Stromal cell of bone marrow (primary cell): Measurements from ENCODE around the gene VWF.

Experiments used
- DNase-seq: peaks from one replicate; pipeline ENCODE4 v3.0.0-alpha.2; 2012; ENCODE audit warnings: low read depth

The VWF gene

DNA sequence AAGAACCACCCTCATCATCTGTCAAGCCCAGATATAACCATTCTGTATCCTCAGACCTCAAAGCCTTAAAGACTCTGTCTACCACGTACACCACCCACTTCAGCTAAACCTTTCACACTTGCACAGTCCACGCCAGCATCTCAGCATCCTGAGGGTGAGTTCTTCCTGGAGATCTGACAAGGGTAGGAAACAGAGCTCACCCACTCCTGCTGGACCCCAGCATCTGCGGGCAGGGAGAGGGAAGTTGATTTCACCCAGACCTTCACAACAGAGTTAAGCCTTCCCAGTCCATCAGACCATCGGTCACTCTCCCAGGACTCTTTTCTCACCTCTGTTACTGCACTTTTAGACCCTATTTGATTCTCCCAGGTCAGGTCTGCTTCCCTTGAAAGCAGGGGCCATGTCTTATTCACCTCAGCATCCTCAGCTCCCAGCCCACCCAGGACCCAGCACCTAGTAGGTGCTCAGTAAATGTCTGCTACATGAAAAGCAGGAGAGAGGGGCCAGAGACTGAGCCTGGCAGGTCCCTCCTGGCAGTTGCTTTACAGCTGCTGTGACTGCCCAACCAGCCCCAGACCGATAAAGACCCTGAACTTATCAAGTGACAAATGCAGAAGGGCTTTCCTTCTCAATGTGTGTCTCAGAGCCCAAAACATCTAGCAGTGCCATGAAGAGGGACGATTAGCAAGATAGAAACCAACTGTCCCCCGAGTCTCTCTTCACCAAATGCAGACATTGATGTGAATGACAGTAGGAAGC, 213.5 kb downstream of the VWF start:
- no peak for DNase-seq

DNA sequence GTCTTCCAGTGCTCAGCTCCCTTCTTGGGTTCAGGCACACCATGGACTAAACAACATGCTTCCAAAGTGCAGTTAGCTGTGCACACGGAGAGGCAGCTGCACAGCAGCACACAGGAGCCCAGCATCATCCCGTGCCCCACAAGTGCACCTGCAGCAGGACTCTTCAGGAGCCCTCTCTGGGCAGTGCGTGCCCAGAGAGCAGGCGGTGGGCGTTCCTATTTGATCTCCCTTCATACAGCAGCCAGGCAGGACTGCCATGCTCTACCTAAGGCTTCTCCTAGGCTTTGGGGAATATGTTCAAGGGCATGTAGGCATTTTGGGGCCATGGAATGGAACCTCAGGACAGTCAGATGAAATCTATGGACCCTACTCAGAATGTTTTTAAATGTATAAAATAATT, 214.9 kb downstream of the VWF start:
- DNase-seq: no peak

DNA sequence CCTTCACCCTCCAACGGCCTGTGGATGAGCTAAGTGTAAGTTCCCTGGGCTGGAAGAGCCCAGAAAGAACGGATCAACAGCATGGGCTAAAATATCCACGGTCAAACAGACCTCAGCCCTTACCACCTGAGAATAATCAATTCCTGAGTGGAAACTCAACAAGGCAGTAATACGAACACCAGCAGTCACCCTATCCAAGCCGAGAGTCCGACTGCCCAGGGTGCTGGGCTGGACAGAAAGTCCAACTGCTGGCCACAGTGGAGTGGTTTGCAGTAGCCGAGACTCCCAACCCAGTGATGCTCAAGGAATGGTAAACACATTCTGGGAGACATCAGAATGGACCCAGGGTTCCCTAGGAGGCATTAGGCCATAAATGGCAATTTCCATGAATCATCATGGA, 216.2 kb downstream of the VWF start:
- DNase-seq: no peak

DNA sequence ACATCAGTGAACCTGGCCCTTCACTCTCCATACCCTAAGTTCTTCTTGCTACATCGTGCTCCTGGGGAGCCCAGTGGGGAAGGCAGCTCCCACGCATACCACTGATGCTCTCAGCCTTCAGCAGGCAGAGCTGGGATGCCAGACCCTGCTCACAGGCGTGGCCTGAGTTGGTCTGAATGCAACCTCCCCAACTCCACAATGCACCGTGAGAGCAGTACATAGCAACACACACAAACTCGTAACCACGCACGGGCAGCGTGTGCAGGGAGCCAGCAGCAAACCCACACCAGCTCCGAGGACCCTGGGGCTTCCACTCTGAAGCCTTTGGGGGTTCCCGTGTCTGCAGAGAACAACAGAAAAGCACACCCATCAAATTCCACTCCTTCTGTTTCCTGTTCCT, 216.7 kb downstream of the VWF start:
- no peak for DNase-seq

DNA sequence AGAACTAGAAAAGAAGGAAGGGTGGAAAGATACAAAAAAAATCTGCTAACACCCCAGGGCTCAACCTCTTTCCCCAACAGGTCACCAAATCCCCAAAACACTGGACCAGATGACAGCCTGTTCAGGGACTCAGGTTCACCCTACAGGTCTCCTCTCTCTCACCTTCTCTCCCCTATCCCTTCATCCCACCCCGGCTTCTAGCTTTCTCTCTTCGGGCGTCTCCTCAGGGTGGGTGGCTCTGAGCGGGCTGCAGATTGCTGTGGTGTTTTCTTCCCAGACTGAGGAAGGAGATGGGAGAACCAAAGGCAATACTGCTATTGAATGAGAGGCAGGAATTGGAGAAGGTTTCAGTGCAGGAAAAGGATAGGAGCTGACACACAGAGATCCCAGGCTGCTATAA, 218.7 kb downstream of the VWF start:
- no peak for DNase-seq

DNA sequence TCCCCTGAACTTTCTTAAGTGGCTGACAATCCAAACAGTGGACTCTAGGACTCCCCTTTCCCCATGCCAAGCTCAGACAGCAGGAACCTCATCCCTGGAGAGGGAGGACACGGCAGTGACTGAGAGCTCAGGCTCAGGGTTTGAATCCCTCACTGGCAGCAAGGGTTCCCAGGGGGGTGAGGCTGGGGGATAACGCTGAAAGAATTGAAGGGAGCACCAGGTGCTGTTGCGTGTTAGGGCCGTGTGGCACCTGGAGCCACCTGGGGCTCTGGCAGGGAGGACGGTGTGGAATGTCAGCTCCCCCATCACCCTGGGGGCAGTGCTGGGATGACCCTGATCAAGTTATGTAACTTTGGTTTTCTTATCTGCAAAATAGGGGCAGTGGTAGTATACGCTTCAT, 219.5 kb downstream of the VWF start:
- no peak for DNase-seq

DNA sequence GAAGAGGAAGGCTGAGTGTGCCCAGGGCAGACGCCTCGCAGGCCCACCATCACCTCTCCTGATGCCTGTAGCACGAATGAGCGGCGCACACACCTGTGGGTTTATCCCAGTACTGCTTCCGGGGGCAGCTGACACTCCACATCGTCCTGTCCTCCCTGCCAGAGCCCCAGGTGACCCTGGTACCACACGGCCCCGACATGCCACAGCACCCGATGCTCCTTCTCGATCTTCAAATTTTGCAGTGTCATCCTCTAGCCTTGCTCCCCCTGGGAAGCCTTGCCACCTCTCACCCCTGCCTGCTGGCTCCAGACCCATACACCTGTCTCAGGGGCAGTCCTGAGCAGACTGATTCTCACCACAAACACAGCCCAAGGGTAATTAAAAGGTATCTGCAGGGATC, 220.0 kb downstream of the VWF start:
- no peak for DNase-seq

DNA sequence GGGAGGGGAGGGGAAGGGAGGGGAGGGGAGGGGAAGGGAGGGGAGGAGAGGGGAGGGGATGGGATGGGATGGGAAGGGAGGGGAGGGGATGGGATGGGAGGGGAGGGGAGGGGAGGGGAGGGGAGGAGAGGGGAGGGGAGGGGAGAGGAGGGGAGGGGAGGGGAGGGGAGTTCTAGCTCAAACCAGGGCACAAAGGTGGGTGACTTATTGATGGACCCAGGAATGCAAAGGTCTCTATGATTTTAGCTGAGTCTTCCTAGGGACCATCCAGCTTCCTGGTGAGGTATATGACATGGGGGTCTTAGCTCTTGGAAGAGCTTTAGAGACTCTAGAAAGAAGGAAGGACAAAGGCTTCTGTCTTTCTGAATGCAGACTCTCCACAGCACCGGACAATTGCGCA, 221.7 kb downstream of the VWF start:
- DNase-seq: no peak

DNA sequence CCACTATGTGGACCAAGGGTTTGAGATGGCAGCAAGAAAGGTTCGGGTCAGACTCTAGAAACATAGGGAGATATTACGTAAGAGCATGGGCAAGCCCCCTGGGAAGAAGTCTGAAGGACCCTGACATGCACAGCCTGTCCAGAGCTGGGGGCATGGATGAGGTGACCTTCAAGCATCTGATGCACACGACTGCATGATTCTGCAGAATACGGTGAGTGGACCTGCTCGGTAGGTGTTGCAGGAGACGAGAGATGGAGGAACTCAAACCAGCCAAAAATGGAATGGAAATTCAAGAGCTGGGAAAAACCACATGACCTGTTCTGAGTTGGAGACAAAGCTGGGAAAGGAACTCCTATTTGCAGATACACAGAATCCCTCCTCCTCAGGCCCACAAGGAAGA, 223.1 kb downstream of the VWF start:
- no peak for DNase-seq

DNA sequence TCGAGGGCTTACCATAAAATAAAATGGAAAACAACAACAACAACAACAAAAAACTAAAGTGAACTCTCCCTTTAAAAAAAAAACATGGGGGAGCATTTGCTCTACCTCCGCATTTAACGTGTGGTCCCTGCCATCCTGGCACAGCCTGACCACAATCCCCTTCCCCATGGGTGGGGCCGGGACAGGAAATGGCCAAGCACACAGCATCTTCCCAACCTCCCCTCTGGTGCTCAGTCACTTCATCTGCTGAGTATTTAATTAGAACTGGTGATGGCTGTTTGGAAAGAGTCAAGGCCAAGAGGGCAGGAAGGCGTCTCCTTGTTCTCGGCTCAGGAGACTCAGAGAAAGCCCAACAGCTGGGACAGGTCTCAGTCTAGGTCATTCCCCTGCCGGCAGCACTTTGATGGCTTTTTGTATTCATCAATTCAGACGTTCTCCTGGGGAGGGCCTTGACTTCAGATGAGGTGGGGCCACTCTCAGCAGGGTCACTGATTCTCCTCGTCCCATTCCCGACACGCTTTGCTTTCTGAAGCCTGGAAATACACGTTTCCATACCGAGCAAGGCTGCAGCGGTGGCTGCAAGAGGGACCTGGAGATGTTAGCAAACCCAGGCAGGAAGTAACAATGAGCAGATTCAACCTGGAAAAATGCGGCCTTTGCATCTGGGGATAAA, 223.8 kb downstream of the VWF start:
- DNase-seq: no peak

DNA sequence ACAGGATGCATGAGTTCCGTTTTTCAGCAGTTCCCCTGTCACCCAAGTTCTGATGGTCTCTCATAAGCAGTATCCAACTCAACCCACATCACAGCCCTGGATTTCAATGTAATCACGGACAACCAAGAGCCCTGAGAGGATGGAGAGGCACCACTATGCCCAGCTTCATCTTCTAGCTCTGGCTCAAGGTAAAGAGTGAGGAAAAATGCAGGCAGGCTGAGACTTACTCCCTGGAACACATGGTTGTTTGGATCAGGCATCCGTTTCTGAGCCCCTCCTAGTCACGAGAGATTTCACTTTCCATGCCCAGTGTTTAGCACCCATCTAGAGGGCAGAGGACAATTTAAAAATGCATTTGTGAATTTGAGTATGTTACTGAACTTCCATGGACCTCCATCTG, 224.4 kb downstream of the VWF start:
- DNase-seq: no peak

DNA sequence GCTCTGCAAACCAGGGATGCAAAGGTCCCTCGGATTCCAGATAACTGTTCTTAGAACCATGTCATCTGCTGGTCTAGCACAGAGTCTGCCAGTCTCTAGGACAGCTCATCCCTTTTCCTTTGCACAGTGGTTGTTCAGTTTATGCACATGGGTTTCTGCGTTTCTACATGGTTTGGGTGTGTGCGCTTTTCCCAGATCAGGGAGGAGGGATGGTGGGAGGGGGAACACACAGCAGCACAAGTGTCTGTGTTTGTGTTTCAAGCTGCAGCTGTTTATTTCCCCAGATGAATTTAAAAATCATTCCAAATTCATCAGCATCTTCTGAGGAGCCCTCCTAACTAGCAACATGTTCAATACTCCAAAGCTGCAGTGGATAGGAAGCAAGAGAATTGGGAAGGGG, 224.8 kb downstream of the VWF start:
- no peak for DNase-seq

DNA sequence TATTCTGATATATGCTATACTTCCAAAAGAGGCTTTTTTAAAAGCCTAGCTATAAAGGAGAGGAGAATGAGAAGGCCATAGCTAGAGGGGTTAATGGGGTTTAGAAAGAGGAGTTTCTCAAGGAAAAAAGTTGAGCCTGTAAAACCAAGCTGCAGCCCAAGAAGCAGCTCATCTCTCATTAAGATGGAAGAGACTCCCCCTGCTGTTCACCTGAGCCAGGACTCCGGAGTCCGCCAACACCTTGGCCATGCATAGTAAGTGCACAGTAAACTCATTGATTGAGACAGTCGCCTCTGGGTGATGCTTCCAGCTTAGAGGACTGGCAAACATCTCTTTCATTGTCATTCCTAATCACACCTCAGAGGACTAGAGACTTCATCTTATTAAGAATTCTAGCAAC, 225.6 kb downstream of the VWF start:
- no peak for DNase-seq
